Sigmoid colon (tissue), 4 donors: ENCODE measurements around the gene GADD45GIP1.

Experiments used
- EP300 ChIP-seq, 4 donors: sonication (generic); formaldehyde crosslinking; IDR thresholded peaks; one replicate each; pipeline ENCODE4 v1.6.1; 2017; ENCODE audit warnings: antibody characterized with exemption in 4 of 4
- POLR2A ChIP-seq, 2 donors: fragments of 450-650 bp; IDR thresholded peaks; one replicate each; pipeline ENCODE4 v1.6.1; 2016; ENCODE audit warnings: antibody characterized with exemption in 2 of 2, mild to moderate bottlenecking in 2 of 2, moderate library complexity in 2 of 2
- TF ChIP-seq, protein P1 (sequence below), 4 experiments: fragments of 450-650 bp in 3 of 4; fragments of 200-600 bp in 1 of 4; IDR thresholded peaks; one replicate each; pipeline ENCODE4 v1.5.1; 2016 to 2019; ENCODE audit warnings: antibody characterized with exemption in 4 of 4, mild to moderate bottlenecking in 3 of 4, moderate library complexity in 2 of 4

DNA sequence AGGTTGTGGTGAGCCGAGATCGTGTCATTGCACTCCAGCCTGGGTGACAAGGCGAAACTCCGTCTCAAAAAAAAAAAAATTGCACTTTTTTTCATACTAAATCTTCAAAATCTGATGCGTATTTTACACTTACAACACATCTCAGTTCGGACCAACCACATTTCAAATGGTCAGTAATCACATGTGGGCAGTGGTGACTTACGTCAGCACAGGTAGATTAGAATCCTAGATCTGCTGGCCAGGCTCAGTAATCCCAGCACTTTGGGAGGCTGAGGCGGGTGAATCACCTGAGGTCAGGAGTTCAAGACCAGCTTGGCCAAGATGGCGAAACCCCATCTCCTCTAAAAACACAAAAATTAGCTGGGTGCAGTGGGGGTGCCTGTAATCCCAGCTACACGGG lies 22.0 kb downstream of the GADD45GIP1 start:
- TF ChIP-seq, protein P1, sequence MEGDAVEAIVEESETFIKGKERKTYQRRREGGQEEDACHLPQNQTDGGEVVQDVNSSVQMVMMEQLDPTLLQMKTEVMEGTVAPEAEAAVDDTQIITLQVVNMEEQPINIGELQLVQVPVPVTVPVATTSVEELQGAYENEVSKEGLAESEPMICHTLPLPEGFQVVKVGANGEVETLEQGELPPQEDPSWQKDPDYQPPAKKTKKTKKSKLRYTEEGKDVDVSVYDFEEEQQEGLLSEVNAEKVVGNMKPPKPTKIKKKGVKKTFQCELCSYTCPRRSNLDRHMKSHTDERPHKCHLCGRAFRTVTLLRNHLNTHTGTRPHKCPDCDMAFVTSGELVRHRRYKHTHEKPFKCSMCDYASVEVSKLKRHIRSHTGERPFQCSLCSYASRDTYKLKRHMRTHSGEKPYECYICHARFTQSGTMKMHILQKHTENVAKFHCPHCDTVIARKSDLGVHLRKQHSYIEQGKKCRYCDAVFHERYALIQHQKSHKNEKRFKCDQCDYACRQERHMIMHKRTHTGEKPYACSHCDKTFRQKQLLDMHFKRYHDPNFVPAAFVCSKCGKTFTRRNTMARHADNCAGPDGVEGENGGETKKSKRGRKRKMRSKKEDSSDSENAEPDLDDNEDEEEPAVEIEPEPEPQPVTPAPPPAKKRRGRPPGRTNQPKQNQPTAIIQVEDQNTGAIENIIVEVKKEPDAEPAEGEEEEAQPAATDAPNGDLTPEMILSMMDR (IDR thresholded peaks at IDR 0.05) = no peak
- TF ChIP-seq EP300 (IDR thresholded peaks at IDR 0.05) (no peak), POLR2A (IDR thresholded peaks at IDR 0.05) (no peak)
